OCI-LY1 (cell line): Measurements from ENCODE around the gene CCR5AS.
"Not testable (repeated sequence)": the region's sequence is repeated elsewhere in the genome, so short reads cannot be mapped to it uniquely, and the experiment has no call there.

Experiments
- H2AFZ ChIP-seq: fragments of 200-600 bp; sonication (generic), shearing (Covaris generic); 2 replicates; pipeline ENCODE4 v1.6.0; 2014; ENCODE audit warnings: antibody characterized with exemption, mild to moderate bottlenecking, low read length
- H3F3A ChIP-seq: fragments of 200-600 bp; sonication (generic), shearing (Covaris generic); 2 replicates; pipeline ENCODE4 v1.6.0; 2014; ENCODE audit warnings: mild to moderate bottlenecking, antibody characterized with exemption, low read length, moderate library complexity; ENCODE audit not compliant: insufficient read depth
- H3K27ac ChIP-seq: fragments of 200-600 bp; sonication (generic); 2 replicates; pipeline ENCODE4 v1.5.1; 2014; ENCODE audit warnings: low read length, mixed run types, mild to moderate bottlenecking, low read depth; ENCODE audit not compliant: poor library complexity, severe bottlenecking
- H3K27me3 ChIP-seq: fragments of 200-600 bp; sonication (generic); 2 replicates; pipeline ENCODE4 v1.6.0; 2014; ENCODE audit warnings: antibody characterized with exemption, mild to moderate bottlenecking, low read length, moderate library complexity; ENCODE audit not compliant: insufficient read depth
- H3K36me3 ChIP-seq: fragments of 200-600 bp; sonication (generic); 2 replicates; pipeline ENCODE4 v1.6.1; 2014; ENCODE audit warnings: mild to moderate bottlenecking, antibody characterized with exemption, low read length, moderate library complexity, mixed read lengths; ENCODE audit not compliant: insufficient read depth
- H3K4me1 ChIP-seq: fragments of 200-600 bp; sonication (generic); 2 replicates; pipeline ENCODE4 v1.5.1; 2014; ENCODE audit warnings: mild to moderate bottlenecking, low read length, moderate library complexity; ENCODE audit not compliant: insufficient read depth, severe bottlenecking
- H3K4me2 ChIP-seq: fragments of 200-600 bp; sonication (generic), shearing (Covaris generic); 2 replicates; pipeline ENCODE4 v1.6.1; 2014; ENCODE audit warnings: low read length
- H3K4me3 ChIP-seq: fragments of 200-600 bp; sonication (generic); 2 replicates; pipeline ENCODE4 v1.5.1; 2014; ENCODE audit warnings: low read length, low read depth, mild to moderate bottlenecking, mixed read lengths; ENCODE audit not compliant: poor library complexity, severe bottlenecking
- H3K79me2 ChIP-seq: fragments of 200-600 bp; shearing (Covaris generic); 2 replicates; pipeline ENCODE4 v1.6.1; 2016; ENCODE audit warnings: mixed run types, low read length, mixed read lengths; ENCODE audit not compliant: insufficient read depth
- H3K9ac ChIP-seq: fragments of 200-600 bp; sonication (generic), shearing (Covaris generic); 2 replicates; pipeline ENCODE4 v1.6.1; 2014; ENCODE audit warnings: mild to moderate bottlenecking, low read length, mixed read lengths
- H3K9me2 ChIP-seq: fragments of 200-600 bp; sonication (generic), shearing (Covaris generic); 2 replicates; pipeline ENCODE4 v1.6.1; 2014; ENCODE audit warnings: low read depth, mild to moderate bottlenecking, low read length, mixed read lengths
- H3K9me3 ChIP-seq: fragments of 200-600 bp; shearing (Covaris generic); 2 replicates; pipeline ENCODE4 v1.6.1; 2014; ENCODE audit warnings: low read length, mixed read lengths
- H4K20me1 ChIP-seq: fragments of 200-600 bp; sonication (generic), shearing (Covaris generic); 2 replicates; pipeline ENCODE4 v1.6.0; 2016; ENCODE audit warnings: mild to moderate bottlenecking, low read length; ENCODE audit not compliant: insufficient read depth
- EZH2 ChIP-seq: fragments of 200-600 bp; sonication (generic), shearing (Covaris generic); IDR thresholded peaks from 2 replicates; pipeline ENCODE4 v1.8.0; 2017; ENCODE audit warnings: borderline replicate concordance, mixed run types, mild to moderate bottlenecking, antibody characterized with exemption, low read length, moderate library complexity, mixed read lengths
- TF ChIP-seq, protein P1 (sequence below): fragments of 200-600 bp; sonication (generic), shearing (Covaris generic); IDR thresholded peaks from 2 replicates; pipeline ENCODE4 v1.5.1; 2017; ENCODE audit warnings: mild to moderate bottlenecking, antibody characterized with exemption, low read length, moderate library complexity, mixed read lengths

Gene CCR5AS

DNA sequence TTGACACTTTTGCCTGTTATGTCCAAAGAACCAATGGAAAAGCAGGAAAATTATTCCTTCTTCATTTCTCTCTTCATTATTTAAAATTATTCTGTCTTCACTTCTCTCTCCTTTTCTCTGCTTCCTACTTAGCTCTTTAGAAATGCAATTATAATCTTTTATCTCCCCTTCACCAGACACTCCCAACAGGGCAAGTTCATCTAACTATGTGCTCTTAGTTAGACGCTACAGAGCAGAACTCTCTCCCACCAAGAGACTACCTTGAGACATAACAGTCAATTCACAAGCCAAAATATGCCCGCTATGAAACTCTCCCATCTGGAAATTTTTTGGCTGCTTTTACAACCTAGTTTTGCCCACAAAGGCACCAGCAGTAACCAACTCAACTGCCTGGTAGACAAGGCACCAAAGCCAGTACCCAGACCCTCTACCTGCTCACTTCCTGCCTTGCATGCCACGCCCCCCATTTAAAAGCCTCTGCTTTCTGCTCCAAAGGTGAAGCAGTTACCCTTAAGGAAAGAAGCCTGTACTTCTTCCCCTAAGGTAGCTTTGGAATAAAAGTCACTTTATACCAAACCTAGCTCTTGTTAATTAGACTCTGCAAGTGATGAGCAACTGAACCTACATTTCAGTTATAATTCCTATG, 28.3 kb upstream of the CCR5AS start:
- H3K4me3 ChIP-seq, result no peak overlapping the region
- H3F3A ChIP-seq, result no peaks in the 10 kb centered on the region
- no peaks in the 10 kb centered on the region for H3K9me2 ChIP-seq
- no peak overlapping the region for H3K9ac ChIP-seq
- no peaks in the 10 kb centered on the region for H4K20me1 ChIP-seq
- H3K27me3 ChIP-seq, result no peaks in the 10 kb centered on the region; the same call in 1 of the 2 replicates
- no peaks in the 10 kb centered on the region for H3K79me2 ChIP-seq
- H3K27ac ChIP-seq, result no peak overlapping the region
- H3K36me3 ChIP-seq, result no peaks in the 10 kb centered on the region
- no peaks in the 10 kb centered on the region for H3K9me3 ChIP-seq
- TF ChIP-seq, protein P1, sequence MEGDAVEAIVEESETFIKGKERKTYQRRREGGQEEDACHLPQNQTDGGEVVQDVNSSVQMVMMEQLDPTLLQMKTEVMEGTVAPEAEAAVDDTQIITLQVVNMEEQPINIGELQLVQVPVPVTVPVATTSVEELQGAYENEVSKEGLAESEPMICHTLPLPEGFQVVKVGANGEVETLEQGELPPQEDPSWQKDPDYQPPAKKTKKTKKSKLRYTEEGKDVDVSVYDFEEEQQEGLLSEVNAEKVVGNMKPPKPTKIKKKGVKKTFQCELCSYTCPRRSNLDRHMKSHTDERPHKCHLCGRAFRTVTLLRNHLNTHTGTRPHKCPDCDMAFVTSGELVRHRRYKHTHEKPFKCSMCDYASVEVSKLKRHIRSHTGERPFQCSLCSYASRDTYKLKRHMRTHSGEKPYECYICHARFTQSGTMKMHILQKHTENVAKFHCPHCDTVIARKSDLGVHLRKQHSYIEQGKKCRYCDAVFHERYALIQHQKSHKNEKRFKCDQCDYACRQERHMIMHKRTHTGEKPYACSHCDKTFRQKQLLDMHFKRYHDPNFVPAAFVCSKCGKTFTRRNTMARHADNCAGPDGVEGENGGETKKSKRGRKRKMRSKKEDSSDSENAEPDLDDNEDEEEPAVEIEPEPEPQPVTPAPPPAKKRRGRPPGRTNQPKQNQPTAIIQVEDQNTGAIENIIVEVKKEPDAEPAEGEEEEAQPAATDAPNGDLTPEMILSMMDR, result no peak
- no peak for TF ChIP-seq EZH2
- no peaks in the 10 kb centered on the region for H3K4me1 ChIP-seq
- no peak overlapping the region for H3K4me2 ChIP-seq
- H2AFZ ChIP-seq, result no peak overlapping the region

DNA sequence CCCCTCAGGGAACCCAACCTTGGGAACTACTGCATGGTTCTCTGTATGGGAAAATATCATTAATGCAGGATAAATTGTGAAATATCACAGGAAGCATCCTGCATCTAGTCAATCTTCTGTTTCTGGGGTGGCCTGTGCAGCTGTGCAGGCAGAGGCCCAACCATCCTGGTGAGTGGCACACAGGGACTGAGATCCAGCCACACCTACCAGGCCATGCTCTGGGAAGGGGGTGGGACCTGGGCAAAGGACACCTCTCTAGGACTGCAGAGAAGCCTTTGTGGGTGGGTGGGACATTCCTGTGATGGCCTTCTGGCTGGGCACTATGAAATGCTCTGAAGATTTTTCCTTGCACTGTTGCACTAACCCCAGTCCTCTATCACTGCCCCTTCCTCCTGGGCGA, 27.0 kb upstream of the CCR5AS start:
- Histone ChIP-seq H3K4me2 (no peak overlapping the region), H4K20me1 (no peaks in the 10 kb centered on the region), H3K4me3 (no peak overlapping the region), H3K9me2 (no peaks in the 10 kb centered on the region), H3K9me3 (no peaks in the 10 kb centered on the region), H3K27ac (no peak overlapping the region), H3F3A (no peaks in the 10 kb centered on the region), H3K9ac (no peak overlapping the region), H3K36me3 (no peaks in the 10 kb centered on the region), H3K27me3 (no peaks in the 10 kb centered on the region; the same call in 1 of the 2 replicates), H3K4me1 (no peaks in the 10 kb centered on the region), H2AFZ (no peak overlapping the region), H3K79me2 (no peaks in the 10 kb centered on the region)
- TF ChIP-seq, protein P1, result no peak
- no peak for TF ChIP-seq EZH2

DNA sequence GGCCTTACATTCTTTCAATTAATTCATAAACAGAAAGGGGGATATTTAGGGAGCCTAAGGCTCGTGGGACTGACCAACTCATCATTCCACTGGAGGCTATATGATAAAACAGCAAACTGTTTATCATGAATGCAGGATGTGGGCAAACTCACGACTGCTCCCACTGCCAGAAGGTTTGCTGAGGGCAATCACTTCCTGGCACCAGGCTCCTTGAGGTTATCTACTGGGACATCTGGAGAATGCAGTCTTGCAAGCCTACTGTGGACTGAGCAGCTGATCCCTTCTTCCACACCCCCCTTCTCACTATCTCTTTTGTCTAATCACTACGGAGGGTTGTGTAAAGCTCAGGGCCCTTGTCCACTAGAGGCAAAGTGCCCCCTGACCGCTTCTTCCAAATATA, 26.3 kb upstream of the CCR5AS start:
- not testable (repeated sequence) for H3K9me3 ChIP-seq, H3K9ac ChIP-seq, H4K20me1 ChIP-seq, H3K4me2 ChIP-seq, H3K27me3 ChIP-seq, H3K36me3 ChIP-seq, H3K27ac ChIP-seq, H3F3A ChIP-seq, H3K9me2 ChIP-seq, H3K4me3 ChIP-seq, H3K79me2 ChIP-seq, H3K4me1 ChIP-seq, H2AFZ ChIP-seq

DNA sequence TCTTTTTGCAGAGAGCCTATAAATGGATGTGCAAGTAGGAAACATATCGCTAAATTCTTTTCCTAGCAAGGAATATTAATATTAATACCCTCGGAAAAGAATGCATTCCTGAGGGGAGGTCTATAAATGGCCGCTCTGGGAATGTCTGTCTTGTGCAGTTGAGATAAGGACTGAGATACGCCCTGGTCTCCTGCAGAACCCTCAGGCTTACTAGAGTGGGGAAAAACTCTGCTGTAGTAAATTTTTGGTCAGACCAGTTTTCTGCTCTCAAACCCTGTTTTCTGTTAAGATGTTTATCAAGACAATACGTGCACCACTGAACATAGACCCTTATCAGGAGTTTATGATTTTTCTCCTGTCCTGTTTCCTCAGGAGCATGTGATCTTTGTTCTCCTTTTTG, 25.0 kb upstream of the CCR5AS start:
- H3F3A ChIP-seq, H3K27ac ChIP-seq, H3K9me3 ChIP-seq, H4K20me1 ChIP-seq, H3K27me3 ChIP-seq, H3K4me2 ChIP-seq, H3K4me3 ChIP-seq, H3K79me2 ChIP-seq, H3K9ac ChIP-seq, H3K9me2 ChIP-seq, H3K4me1 ChIP-seq, H2AFZ ChIP-seq, H3K36me3 ChIP-seq: not testable (repeated sequence)

DNA sequence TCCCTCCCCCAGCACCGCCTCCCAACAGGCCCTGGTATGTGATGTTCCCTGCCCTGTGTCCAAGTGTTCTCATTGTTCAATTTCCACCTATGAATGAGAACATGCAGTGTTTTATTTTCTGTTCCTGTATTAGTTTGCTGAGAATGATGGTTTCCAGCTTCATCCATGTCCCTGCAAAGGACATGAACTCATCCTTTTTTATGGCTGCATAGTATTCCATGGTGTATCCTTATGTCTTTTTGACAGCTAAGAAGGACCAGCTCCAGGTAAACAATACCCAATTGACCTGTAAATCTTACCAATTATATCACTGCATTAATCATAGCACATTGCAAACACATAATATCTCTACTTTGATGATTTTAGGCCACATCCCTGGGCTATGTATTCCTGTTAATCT, 24.0 kb upstream of the CCR5AS start:
- H3K4me3 ChIP-seq, H3K9me2 ChIP-seq, H3K9ac ChIP-seq, H2AFZ ChIP-seq, H3K27me3 ChIP-seq, H4K20me1 ChIP-seq, H3K4me2 ChIP-seq, H3K79me2 ChIP-seq, H3K36me3 ChIP-seq, H3K27ac ChIP-seq, H3K4me1 ChIP-seq, H3K9me3 ChIP-seq, H3F3A ChIP-seq: not testable (repeated sequence)
